Measurements from ENCODE around the gene DENND1A. TPM values are rescaled to one million over a fixed set of nuclear protein-coding genes. Genes with fewer than 3 reads are reported as not detected.

DENND1A gene
- total and polyA plus RNA-seq, 2 experiments from 2014 or later: 13.1 to 28.7 TPM

DNA sequence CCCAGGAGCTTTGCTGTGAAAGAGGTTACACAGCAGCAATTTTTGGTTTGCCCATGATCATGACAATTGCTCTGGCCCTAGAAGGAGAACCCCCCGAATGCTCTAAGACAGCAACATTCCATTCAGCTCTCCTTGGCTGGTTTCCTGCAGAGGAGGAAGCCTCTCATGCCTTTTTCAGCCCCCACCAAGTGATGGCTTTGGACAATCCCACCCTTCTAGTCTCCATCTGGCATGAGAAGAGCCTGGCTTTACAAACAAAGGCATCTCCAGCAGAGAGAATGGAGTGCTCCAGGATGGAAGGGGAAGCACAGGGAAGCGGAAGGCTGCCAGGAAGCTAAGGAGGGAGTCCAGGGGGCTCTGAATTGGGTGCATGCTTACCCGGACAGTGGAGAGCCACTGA lies 475.6 kb downstream of the DENND1A start (continued):
- TF ChIP-seq EZH2phosphoT487 (IDR thresholded peaks at IDR 0.05; ENCODE audit: unreplicated experiment) (no peak), JUNB (IDR thresholded peaks at IDR 0.05; ENCODE audit: unreplicated experiment) (no peak), NANOG (IDR thresholded peaks at IDR 0.05; ENCODE audit: borderline replicate concordance) (no peak)
- TF ChIP-seq, protein P1, sequence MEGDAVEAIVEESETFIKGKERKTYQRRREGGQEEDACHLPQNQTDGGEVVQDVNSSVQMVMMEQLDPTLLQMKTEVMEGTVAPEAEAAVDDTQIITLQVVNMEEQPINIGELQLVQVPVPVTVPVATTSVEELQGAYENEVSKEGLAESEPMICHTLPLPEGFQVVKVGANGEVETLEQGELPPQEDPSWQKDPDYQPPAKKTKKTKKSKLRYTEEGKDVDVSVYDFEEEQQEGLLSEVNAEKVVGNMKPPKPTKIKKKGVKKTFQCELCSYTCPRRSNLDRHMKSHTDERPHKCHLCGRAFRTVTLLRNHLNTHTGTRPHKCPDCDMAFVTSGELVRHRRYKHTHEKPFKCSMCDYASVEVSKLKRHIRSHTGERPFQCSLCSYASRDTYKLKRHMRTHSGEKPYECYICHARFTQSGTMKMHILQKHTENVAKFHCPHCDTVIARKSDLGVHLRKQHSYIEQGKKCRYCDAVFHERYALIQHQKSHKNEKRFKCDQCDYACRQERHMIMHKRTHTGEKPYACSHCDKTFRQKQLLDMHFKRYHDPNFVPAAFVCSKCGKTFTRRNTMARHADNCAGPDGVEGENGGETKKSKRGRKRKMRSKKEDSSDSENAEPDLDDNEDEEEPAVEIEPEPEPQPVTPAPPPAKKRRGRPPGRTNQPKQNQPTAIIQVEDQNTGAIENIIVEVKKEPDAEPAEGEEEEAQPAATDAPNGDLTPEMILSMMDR (conservative IDR thresholded peaks at IDR 0.05; ENCODE audit: low read depth in 2 of 2): no peak

DNA sequence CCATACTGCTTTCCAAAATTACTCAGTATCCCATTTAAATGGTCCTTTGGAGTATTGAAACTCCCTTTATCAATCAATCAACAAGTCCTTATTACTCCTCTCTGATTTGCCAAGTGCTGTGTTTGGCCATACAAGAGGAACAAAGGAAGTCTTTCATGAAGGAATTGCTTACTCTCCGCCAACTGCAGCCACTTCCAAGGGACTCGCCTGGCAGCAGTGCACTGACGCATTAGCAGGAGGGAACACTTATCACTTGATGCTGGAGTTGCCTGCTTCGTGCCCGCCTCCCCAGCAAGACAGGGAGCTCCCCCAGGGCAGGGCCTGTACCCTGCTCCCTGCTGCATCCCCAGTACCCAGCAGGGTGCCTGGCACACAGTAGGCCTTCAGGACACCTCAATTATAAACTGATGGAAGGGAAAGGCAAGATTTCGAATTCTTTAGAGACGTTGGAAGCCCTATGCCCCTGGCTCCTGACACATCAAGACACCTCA lies 476.1 kb downstream of the DENND1A start:
- H3K4me1 ChIP-seq (ENCODE audit: insufficient read depth): no peaks in the 10 kb centered on the region
- Mint-ChIP-seq H3K4me3 (no peak overlapping the region), H3K36me3 (ENCODE audit: low read depth) (no peaks in the 10 kb centered on the region; the same call in 2 of the 3 replicates), H3K9me3 (no peaks in the 10 kb centered on the region), H3K27ac (no peak overlapping the region), H3K27me3 (ENCODE audit: insufficient read depth, low read depth, poor library complexity) (no peaks in the 10 kb centered on the region), H3K4me1 (peaks cover 10% of the 10 kb centered on the region)
- H4K20me1 ChIP-seq (replicated peaks; ENCODE audit: insufficient read depth): peaks cover 3% of the 10 kb centered on the region; the same call in 1 of the 2 replicates
- H2AFZ ChIP-seq: no peak overlapping the region
- no peaks in the 10 kb centered on the region for H3F3A ChIP-seq (replicated peaks; ENCODE audit: low read depth)
- H3K36me3 ChIP-seq (ENCODE audit: insufficient read depth): no peaks in the 10 kb centered on the region
- no peaks in the 10 kb centered on the region for H3K9me2 ChIP-seq (ENCODE audit: insufficient read depth)
- no peak overlapping the region for H3K4me2 ChIP-seq
- H3K27me3 ChIP-seq (ENCODE audit: insufficient read depth): no peaks in the 10 kb centered on the region
- ATAC-seq (no peak), DNase-seq (ENCODE audit: low spot score) (no peak)
- H3K4me3 ChIP-seq: no peak overlapping the region
- no peaks in the 10 kb centered on the region for H3K79me2 ChIP-seq (replicated peaks; ENCODE audit: insufficient read depth)
- H3K27ac ChIP-seq (ENCODE audit: low read depth): no peak overlapping the region
- no peak for TF ChIP-seq STAT1 (IDR thresholded peaks at IDR 0.05; ENCODE audit: unreplicated experiment)
- TF ChIP-seq, protein P2, sequence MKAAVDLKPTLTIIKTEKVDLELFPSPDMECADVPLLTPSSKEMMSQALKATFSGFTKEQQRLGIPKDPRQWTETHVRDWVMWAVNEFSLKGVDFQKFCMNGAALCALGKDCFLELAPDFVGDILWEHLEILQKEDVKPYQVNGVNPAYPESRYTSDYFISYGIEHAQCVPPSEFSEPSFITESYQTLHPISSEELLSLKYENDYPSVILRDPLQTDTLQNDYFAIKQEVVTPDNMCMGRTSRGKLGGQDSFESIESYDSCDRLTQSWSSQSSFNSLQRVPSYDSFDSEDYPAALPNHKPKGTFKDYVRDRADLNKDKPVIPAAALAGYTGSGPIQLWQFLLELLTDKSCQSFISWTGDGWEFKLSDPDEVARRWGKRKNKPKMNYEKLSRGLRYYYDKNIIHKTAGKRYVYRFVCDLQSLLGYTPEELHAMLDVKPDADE (IDR thresholded peaks at IDR 0.05): no peak
- TF ChIP-seq ZNF114 (CRISPR knock-in tag; IDR thresholded peaks at IDR 0.05): no peak
- no peak for TF ChIP-seq EZH2 (IDR thresholded peaks at IDR 0.05; ENCODE audit: low read depth, unreplicated experiment)
- TF ChIP-seq, protein P3, sequence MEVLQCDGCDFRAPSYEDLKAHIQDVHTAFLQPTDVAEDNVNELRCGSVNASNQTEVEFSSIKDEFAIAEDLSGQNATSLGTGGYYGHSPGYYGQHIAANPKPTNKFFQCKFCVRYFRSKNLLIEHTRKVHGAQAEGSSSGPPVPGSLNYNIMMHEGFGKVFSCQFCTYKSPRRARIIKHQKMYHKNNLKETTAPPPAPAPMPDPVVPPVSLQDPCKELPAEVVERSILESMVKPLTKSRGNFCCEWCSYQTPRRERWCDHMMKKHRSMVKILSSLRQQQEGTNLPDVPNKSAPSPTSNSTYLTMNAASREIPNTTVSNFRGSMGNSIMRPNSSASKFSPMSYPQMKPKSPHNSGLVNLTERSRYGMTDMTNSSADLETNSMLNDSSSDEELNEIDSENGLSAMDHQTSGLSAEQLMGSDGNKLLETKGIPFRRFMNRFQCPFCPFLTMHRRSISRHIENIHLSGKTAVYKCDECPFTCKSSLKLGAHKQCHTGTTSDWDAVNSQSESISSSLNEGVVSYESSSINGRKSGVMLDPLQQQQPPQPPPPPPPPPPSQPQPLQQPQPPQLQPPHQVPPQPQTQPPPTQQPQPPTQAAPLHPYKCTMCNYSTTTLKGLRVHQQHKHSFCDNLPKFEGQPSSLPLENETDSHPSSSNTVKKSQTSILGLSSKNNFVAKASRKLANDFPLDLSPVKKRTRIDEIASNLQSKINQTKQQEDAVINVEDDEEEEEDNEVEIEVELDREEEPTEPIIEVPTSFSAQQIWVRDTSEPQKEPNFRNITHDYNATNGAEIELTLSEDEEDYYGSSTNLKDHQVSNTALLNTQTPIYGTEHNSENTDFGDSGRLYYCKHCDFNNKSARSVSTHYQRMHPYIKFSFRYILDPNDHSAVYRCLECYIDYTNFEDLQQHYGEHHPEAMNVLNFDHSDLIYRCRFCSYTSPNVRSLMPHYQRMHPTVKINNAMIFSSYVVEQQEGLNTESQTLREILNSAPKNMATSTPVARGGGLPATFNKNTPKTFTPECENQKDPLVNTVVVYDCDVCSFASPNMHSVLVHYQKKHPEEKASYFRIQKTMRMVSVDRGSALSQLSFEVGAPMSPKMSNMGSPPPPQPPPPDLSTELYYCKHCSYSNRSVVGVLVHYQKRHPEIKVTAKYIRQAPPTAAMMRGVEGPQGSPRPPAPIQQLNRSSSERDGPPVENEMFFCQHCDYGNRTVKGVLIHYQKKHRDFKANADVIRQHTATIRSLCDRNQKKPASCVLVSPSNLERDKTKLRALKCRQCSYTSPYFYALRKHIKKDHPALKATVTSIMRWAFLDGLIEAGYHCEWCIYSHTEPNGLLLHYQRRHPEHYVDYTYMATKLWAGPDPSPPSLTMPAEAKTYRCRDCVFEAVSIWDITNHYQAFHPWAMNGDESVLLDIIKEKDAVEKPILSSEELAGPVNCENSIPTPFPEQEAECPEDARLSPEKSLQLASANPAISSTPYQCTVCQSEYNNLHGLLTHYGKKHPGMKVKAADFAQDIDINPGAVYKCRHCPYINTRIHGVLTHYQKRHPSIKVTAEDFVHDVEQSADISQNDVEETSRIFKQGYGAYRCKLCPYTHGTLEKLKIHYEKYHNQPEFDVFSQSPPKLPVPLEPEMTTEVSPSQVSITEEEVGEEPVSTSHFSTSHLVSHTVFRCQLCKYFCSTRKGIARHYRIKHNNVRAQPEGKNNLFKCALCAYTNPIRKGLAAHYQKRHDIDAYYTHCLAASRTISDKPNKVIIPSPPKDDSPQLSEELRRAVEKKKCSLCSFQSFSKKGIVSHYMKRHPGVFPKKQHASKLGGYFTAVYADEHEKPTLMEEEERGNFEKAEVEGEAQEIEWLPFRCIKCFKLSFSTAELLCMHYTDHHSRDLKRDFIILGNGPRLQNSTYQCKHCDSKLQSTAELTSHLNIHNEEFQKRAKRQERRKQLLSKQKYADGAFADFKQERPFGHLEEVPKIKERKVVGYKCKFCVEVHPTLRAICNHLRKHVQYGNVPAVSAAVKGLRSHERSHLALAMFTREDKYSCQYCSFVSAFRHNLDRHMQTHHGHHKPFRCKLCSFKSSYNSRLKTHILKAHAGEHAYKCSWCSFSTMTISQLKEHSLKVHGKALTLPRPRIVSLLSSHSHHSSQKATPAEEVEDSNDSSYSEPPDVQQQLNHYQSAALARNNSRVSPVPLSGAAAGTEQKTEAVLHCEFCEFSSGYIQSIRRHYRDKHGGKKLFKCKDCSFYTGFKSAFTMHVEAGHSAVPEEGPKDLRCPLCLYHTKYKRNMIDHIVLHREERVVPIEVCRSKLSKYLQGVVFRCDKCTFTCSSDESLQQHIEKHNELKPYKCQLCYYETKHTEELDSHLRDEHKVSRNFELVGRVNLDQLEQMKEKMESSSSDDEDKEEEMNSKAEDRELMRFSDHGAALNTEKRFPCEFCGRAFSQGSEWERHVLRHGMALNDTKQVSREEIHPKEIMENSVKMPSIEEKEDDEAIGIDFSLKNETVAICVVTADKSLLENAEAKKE (CRISPR knock-in tag; IDR thresholded peaks at IDR 0.05): no peak
- no peak for TF ChIP-seq JUNB (IDR thresholded peaks at IDR 0.05; ENCODE audit: unreplicated experiment)
- no peak for TF ChIP-seq NANOG (IDR thresholded peaks at IDR 0.05; ENCODE audit: borderline replicate concordance)
- no peak for TF ChIP-seq EZH2phosphoT487 (IDR thresholded peaks at IDR 0.05; ENCODE audit: unreplicated experiment)
- no peak for TF ChIP-seq CREB1 (CRISPR knock-in tag; IDR thresholded peaks at IDR 0.05; ENCODE audit: low read depth)
- TF ChIP-seq, protein P4, sequence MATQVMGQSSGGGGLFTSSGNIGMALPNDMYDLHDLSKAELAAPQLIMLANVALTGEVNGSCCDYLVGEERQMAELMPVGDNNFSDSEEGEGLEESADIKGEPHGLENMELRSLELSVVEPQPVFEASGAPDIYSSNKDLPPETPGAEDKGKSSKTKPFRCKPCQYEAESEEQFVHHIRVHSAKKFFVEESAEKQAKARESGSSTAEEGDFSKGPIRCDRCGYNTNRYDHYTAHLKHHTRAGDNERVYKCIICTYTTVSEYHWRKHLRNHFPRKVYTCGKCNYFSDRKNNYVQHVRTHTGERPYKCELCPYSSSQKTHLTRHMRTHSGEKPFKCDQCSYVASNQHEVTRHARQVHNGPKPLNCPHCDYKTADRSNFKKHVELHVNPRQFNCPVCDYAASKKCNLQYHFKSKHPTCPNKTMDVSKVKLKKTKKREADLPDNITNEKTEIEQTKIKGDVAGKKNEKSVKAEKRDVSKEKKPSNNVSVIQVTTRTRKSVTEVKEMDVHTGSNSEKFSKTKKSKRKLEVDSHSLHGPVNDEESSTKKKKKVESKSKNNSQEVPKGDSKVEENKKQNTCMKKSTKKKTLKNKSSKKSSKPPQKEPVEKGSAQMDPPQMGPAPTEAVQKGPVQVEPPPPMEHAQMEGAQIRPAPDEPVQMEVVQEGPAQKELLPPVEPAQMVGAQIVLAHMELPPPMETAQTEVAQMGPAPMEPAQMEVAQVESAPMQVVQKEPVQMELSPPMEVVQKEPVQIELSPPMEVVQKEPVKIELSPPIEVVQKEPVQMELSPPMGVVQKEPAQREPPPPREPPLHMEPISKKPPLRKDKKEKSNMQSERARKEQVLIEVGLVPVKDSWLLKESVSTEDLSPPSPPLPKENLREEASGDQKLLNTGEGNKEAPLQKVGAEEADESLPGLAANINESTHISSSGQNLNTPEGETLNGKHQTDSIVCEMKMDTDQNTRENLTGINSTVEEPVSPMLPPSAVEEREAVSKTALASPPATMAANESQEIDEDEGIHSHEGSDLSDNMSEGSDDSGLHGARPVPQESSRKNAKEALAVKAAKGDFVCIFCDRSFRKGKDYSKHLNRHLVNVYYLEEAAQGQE (IDR thresholded peaks at IDR 0.05; ENCODE audit: unreplicated experiment): no peak
- no peak for TF ChIP-seq ZNF331 (CRISPR knock-in tag; IDR thresholded peaks at IDR 0.05; ENCODE audit: low read depth)
